Ectodermal cell (in vitro differentiated cells): ENCODE results near the gene COMMD4. TPM values are rescaled to one million over a fixed set of nuclear protein-coding genes. Genes with fewer than 3 reads are reported as not detected.
"Not testable (repeated sequence)": the region's sequence is repeated elsewhere in the genome, so short reads cannot be mapped to it uniquely, and the experiment has no call there.

Source experiments
- H3K27ac ChIP-seq: 2 replicates; pipeline ENCODE4 v1.7.0; 2013; ENCODE audit warnings: mild to moderate bottlenecking, low read depth, low read length; ENCODE audit not compliant: insufficient read depth, poor library complexity, severe bottlenecking
- H3K27me3 ChIP-seq: 2 replicates; pipeline ENCODE4 v1.7.0; 2013; ENCODE audit warnings: mild to moderate bottlenecking, low read length; ENCODE audit not compliant: insufficient read depth, control insufficient read depth, poor library complexity, severe bottlenecking
- H3K36me3 ChIP-seq: one replicate; pipeline ENCODE4 v1.7.0; 2013; ENCODE audit warnings: low read length; ENCODE audit not compliant: control insufficient read depth, insufficient read depth
- H3K4me1 ChIP-seq: one replicate; pipeline ENCODE4 v1.7.0; 2013; ENCODE audit warnings: low read length; ENCODE audit not compliant: control insufficient read depth, insufficient read depth
- H3K4me3 ChIP-seq: 2 replicates; pipeline ENCODE4 v1.7.0; 2013; ENCODE audit warnings: low read depth, low read length, control low read depth; ENCODE audit not compliant: insufficient read depth
- H3K9me3 ChIP-seq: 2 replicates; pipeline ENCODE4 v1.7.0; 2013; ENCODE audit warnings: mild to moderate bottlenecking, low read length, moderate library complexity; ENCODE audit not compliant: control insufficient read depth
- WGBS, 2 experiments: methylation state at CpG; one replicate each; pipeline ENCODE4 v1.1.7; 2013; ENCODE audit warnings: missing lambda C conversion rate in 2 of 2; 5-methylcytosine and 5-hydroxymethylcytosine counted together
- polyA plus RNA-seq, 4 experiments: library from polyadenylated mRNA; stranded (reverse); fragments of 50-300 nt; gene quantifications; one replicate each; pipeline ENCODE4 v1.2.3, GENCODE V29; 2013

The COMMD4 gene
- polyA plus RNA-seq (2013, experiment 1 of 4), result 90.3 TPM
- polyA plus RNA-seq (2013, experiment 2 of 4), result 83.9 TPM
- 78.4 TPM for polyA plus RNA-seq (2013, experiment 3 of 4)
- polyA plus RNA-seq (2013, experiment 4 of 4), result 84.3 TPM

- H3K27ac ChIP-seq, result no peak within 1 kb of the TSS
- no peaks in the 10 kb centered on the region for H3K9me3 ChIP-seq
- H3K36me3 ChIP-seq, result no peaks in the 10 kb centered on the region
- peak within 1 kb of the TSS; percentile 81 for H3K4me3 ChIP-seq
- H3K4me1 ChIP-seq, result peaks cover 5% of the 10 kb centered on the region
- no peaks in the 10 kb centered on the region for H3K27me3 ChIP-seq
- 2% methylated on average over 42 of the region's 42 CpGs for WGBS, 2 experiments
These were observed at the start of gene COMMD4 for GRCh38 chr15:75335705-75336355. TSS of gene COMMD4 (plus strand) at chr15:75336063. CDS start at chr15:75336090, 27 bp downstream.

- 90 to 94% methylated on average over 5 to 7 of the region's 18 CpGs for WGBS, 2 experiments
- not testable (repeated sequence) for H3K36me3 ChIP-seq, H3K4me1 ChIP-seq, H3K9me3 ChIP-seq, H3K27ac ChIP-seq, H3K4me3 ChIP-seq, H3K27me3 ChIP-seq
These were observed 42.2 kb upstream of the COMMD4 start for GRCh38 chr15:75293660-75294059.

- H3K4me3 ChIP-seq, H3K27ac ChIP-seq, H3K36me3 ChIP-seq, H3K4me1 ChIP-seq, H3K27me3 ChIP-seq, H3K9me3 ChIP-seq: not testable (repeated sequence)
- 21 to 58% methylated on average over 2 to 4 of the region's 13 CpGs for WGBS, 2 experiments
These were observed 37.1 kb upstream of the COMMD4 start for GRCh38 chr15:75298541-75299310.

GRCh38 chr15:75299311-75299688 lies 36.6 kb upstream of the COMMD4 start:
- not testable (repeated sequence) for H3K36me3 ChIP-seq, H3K4me3 ChIP-seq, H3K27me3 ChIP-seq, H3K9me3 ChIP-seq, H3K4me1 ChIP-seq, H3K27ac ChIP-seq
- WGBS, 2 experiments, result 2 to 4% methylated on average over 3 to 4 of the region's 6 CpGs

GRCh38 chr15:75300026-75300425 lies 35.8 kb upstream of the COMMD4 start:
- H3K9me3 ChIP-seq, H3K36me3 ChIP-seq: not testable (repeated sequence)
- 63 to 73% methylated on average over 5 to 6 of the region's 6 CpGs for WGBS, 2 experiments

GRCh38 chr15:75302318-75302717 lies 33.5 kb upstream of the COMMD4 start:
- Histone ChIP-seq H3K4me1 (no peaks in the 10 kb centered on the region), H3K27ac (no peak overlapping the region), H3K9me3 (no peaks in the 10 kb centered on the region), H3K4me3 (no peak overlapping the region), H3K27me3 (no peaks in the 10 kb centered on the region), H3K36me3 (no peaks in the 10 kb centered on the region)
- 90 to 92% methylated on average over 9 of the region's 9 CpGs for WGBS, 2 experiments

More at GRCh38 chr15:75300026-75300425, 35.8 kb upstream of the COMMD4 start:
- not testable (repeated sequence) for H3K4me1 ChIP-seq, H3K27me3 ChIP-seq, H3K4me3 ChIP-seq, H3K27ac ChIP-seq

GRCh38 chr15:75302753-75303152 lies 33.1 kb upstream of the COMMD4 start:
- not testable (repeated sequence) for H3K27ac ChIP-seq, H3K9me3 ChIP-seq
- WGBS, 2 experiments, result 94 to 95% methylated on average over 4 of the region's 4 CpGs

GRCh38 chr15:75306188-75306587 lies 29.7 kb upstream of the COMMD4 start:
- Histone ChIP-seq H3K9me3 (no peaks in the 10 kb centered on the region), H3K4me1 (no peaks in the 10 kb centered on the region), H3K27me3 (peaks cover 10% of the 10 kb centered on the region), H3K4me3 (no peak overlapping the region), H3K27ac (no peak overlapping the region), H3K36me3 (no peaks in the 10 kb centered on the region)
- whole genome bisulfite sequencing, 2 experiments, result 75 to 94% methylated on average over 2 to 3 of the region's 3 CpGs

More at GRCh38 chr15:75302753-75303152, 33.1 kb upstream of the COMMD4 start:
- not testable (repeated sequence) for H3K4me3 ChIP-seq, H3K4me1 ChIP-seq, H3K27me3 ChIP-seq, H3K36me3 ChIP-seq

GRCh38 chr15:75307778-75308390 lies 28.0 kb upstream of the COMMD4 start:
- Histone ChIP-seq H3K4me3 (no peak overlapping the region), H3K27ac (no peak overlapping the region), H3K27me3 (peaks cover 10% of the 10 kb centered on the region), H3K36me3 (no peaks in the 10 kb centered on the region), H3K9me3 (no peaks in the 10 kb centered on the region), H3K4me1 (no peaks in the 10 kb centered on the region)
- 43 to 44% methylated on average over 15 of the region's 15 CpGs for WGBS, 2 experiments

- Histone ChIP-seq H3K27ac (no peak overlapping the region), H3K4me3 (no peak overlapping the region), H3K27me3 (peaks cover 10% of the 10 kb centered on the region), H3K4me1 (no peaks in the 10 kb centered on the region), H3K9me3 (no peaks in the 10 kb centered on the region), H3K36me3 (no peaks in the 10 kb centered on the region)
These were observed 26.2 kb upstream of the COMMD4 start for GRCh38 chr15:75309711-75310110.
